ENCODE data around the gene PLEKHH3.
A peak's percentile ranks its signal among the peaks of the same experiment; 100 is the strongest.

The PLEKHH3 gene

DNA sequence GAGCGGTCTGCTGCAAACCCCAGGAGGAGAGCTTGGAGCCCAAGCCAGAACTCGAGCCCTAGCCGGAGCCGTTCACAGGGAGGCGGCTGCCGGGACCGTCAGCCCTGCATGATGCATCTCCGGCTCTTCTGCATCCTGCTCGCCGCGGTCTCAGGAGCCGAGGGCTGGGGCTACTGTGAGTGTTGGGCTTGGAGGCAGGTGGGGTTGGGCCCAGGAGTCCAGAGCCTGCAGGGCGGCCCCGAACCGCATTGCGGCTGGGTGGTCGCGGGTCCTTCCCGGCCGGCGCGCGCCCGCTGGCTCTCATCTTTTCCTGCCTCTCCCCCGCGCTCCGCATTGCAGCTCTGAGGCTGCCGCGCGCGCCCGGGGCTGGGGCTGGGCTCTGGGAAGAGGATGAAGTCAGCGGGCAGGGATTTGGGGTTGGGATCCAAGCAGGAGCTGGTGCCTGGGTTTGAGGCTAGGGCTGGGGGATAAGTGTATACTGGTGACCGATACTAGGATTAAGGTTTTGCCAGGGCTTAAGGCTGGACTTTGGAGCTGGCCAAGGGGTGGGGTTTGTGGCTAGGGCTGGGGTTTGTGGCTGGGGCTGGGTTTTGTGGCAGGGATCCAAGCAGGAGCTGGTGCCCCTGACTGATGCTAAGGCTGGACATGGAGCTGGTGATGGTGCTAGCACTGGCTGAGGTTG lies 6.1 kb upstream of the PLEKHH3 start:
- no peak for DNase-seq (ENCODE audit: low read depth)
- H3K4me3 ChIP-seq (ENCODE audit: control insufficient read depth, low read depth, low read length) = peak overlapping the region; percentile 69
- no peak for TF ChIP-seq CTCF (IDR thresholded peaks at IDR 0.05; ENCODE audit: control insufficient read depth, insufficient read depth, low read depth, low read length, missing control alignments)

DNA sequence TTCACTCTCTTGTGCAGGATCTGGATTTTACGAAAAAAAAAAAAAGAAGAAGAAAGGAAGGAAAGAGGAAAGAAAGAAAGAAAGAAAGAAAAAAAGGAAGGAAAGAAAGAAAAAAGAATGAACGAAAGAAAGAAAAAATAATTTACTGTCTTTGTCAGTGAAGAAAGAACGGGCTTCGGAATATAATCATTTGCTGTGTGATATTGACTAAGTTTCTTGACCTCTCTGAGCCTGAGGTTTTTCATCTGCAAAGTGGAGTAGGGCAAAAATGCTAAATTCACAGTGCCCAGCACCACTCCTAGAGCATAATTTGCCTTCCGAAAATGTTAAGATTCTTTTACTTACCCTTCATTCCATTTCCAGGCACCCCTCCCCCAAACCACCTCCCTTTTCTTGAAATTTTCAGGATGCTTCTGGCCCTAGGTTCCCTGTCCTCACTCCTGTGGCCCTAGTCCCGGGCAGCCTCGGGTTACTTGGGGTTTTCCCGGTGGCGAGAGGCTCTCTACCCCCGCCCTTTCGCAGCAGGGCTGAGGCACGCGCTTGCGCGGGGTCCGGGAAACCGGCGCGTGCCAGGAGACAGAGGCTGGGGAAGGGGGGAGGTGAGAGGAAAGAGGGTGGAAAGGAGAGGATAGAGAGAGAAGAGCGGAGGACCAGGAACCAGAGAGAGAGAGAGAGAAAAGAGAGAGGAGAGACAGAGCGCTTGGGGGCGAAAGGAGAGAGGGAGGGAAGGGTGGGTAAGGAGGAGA lies 5.4 kb upstream of the PLEKHH3 start, which contains the start of gene CNTNAP1:
Gene CNTNAP1 (plus strand): TSS at position 556 of the 746 bp plus-strand sequence. CDS start 299 bp downstream, outside the sequence.
- peak within 1 kb of the TSS; percentile 69 for H3K4me3 ChIP-seq (ENCODE audit: control insufficient read depth, low read depth, low read length)
- DNase-seq (ENCODE audit: low read depth) = no peak
- TF ChIP-seq CTCF (IDR thresholded peaks at IDR 0.05; ENCODE audit: control insufficient read depth, insufficient read depth, low read depth, low read length, missing control alignments) = no peak

DNA sequence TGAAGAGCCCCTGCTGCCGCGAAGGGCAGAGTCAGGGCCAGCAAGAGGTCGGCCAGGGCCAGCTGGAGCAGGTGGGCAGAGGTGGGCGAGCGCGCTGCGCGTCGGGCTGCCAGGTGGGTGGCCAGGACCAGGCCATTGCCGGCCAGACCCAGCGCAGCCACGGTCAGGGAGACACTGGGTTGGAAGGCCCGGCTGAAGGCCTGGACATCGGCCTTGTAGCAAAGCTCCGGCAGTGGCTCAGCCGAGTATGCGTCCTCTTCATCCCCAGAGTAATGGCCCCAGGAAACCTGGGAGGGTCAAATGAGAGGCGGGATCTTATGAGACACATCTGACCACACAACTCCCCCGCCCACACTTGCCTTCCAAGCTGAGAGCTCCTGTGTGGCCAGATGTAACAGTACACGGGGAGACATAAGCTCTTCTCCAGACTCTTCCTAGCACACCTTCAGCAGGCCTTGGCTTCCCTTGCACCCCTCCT lies 3.6 kb upstream of the PLEKHH3 start:
- TF ChIP-seq CTCF (IDR thresholded peaks at IDR 0.05; ENCODE audit: control insufficient read depth, insufficient read depth, low read depth, low read length, missing control alignments) = no peak
- no peak overlapping the region for H3K4me3 ChIP-seq (ENCODE audit: control insufficient read depth, low read depth, low read length)
- DNase-seq (ENCODE audit: low read depth) = no peak

DNA sequence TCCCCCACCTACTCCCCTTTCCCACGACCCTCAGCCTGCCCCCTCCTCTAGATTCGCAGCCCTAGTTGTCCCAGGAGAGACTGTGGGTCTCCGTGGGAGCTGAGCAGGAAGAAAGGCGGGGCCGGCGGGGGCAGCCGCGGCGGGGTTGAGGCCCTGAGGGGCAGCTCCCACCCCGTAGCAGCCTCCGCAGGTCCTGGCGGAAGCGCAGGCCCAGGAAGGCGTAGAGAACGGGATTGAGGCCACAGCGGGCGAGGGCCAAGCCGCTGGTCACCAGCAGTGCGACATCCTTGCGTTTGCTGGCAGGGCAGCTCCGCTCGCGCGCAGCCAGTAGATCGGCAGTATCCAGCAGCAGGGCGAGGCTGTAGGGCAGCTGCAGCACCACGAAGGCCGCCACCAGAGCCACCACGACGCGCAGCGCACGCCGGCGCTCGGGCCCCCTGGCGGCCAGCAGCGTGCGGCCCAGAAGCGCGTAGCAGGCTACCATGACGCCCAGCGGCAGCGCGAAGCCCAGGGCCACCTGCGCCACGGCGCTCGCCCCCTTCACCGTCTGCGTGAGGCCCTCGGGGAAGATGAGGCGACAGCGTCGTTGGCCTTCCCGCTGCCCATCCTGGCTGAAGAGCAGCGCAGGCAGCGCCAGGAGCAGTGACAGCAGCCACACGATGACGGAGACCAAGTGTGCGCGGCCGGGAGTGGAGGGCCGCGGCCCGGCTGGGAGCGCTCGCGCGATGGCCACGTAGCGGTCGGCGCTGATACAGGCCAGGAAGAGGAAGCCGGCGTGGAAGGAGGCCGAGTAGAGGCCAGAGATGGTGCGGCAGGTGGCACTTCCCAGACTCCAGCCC lies 2.9 kb upstream of the PLEKHH3 start:
- DNase-seq (ENCODE audit: low read depth) = no peak
- TF ChIP-seq CTCF (IDR thresholded peaks at IDR 0.05; ENCODE audit: control insufficient read depth, insufficient read depth, low read depth, low read length, missing control alignments) = peak; percentile 57
- no peak overlapping the region; the same call in 1 of the 2 replicates for H3K4me3 ChIP-seq (ENCODE audit: control insufficient read depth, low read depth, low read length)

GRCh38 chr17:42678951-42679491 lies 2.2 kb upstream of the PLEKHH3 start:
- no peak for DNase-seq (ENCODE audit: low read depth)
- TF ChIP-seq CTCF (IDR thresholded peaks at IDR 0.05; ENCODE audit: control insufficient read depth, insufficient read depth, low read depth, low read length, missing control alignments) = no peak
- no peak overlapping the region; the same call in 1 of the 2 replicates for H3K4me3 ChIP-seq (ENCODE audit: control insufficient read depth, low read depth, low read length)
